SU-DHL-6 (cell line): ENCODE results near the gene CCDC86.

Experiments
- H2AFZ ChIP-seq: fragments of 200-600 bp; sonication (generic); 2 replicates; pipeline ENCODE4 v1.6.1; 2014; ENCODE audit warnings: low read depth, mild to moderate bottlenecking, moderate library complexity, mixed read lengths, antibody characterized with exemption, low read length; ENCODE audit not compliant: severe bottlenecking
- H3F3A ChIP-seq: fragments of 200-600 bp; shearing (Covaris generic); 2 replicates; pipeline ENCODE4 v1.6.0; 2016; ENCODE audit warnings: antibody characterized with exemption, mild to moderate bottlenecking; ENCODE audit not compliant: insufficient read depth
- H3K27ac ChIP-seq: fragments of 200-600 bp; sonication (generic); 2 replicates; pipeline ENCODE4 v1.5.1; 2016; ENCODE audit warnings: low read depth, mild to moderate bottlenecking, low read length, moderate library complexity, mixed read lengths
- H3K27me3 ChIP-seq: fragments of 200-600 bp; sonication (generic), shearing (Covaris generic); 2 replicates; pipeline ENCODE4 v1.6.0; 2014; ENCODE audit warnings: mild to moderate bottlenecking, low read length
- H3K36me3 ChIP-seq: fragments of 200-600 bp; sonication (generic); 2 replicates; pipeline ENCODE4 v1.6.1; 2014; ENCODE audit warnings: mild to moderate bottlenecking, low read length, mixed read lengths
- H3K4me2 ChIP-seq: fragments of 300-600, 200-600 bp; shearing (Covaris generic), sonication (generic); 2 replicates; pipeline ENCODE4 v1.6.0; 2014; ENCODE audit warnings: low read length, low read depth, mild to moderate bottlenecking; ENCODE audit not compliant: poor library complexity, severe bottlenecking
- H3K4me3 ChIP-seq: fragments of 200-600 bp; sonication (generic); 2 replicates; pipeline ENCODE4 v1.5.1; 2014; ENCODE audit warnings: antibody characterized with exemption, low read length, mild to moderate bottlenecking, mixed read lengths; ENCODE audit not compliant: insufficient read depth, poor library complexity, severe bottlenecking
- H3K79me2 ChIP-seq: fragments of 200-600 bp; sonication (generic); 2 replicates; pipeline ENCODE4 v1.6.1; 2014; ENCODE audit warnings: mild to moderate bottlenecking, low read length, moderate library complexity; ENCODE audit not compliant: insufficient read depth
- H3K9ac ChIP-seq: fragments of 200-600 bp; sonication (generic); 2 replicates; pipeline ENCODE4 v1.7.0; 2014; ENCODE audit warnings: mild to moderate bottlenecking, low read length
- H3K9me2 ChIP-seq: fragments of 200-600 bp; sonication (generic); replicated peaks from 2 replicates; pipeline ENCODE4 v1.6.1; 2014; ENCODE audit warnings: low read length; ENCODE audit not compliant: insufficient read depth
- H3K9me3 ChIP-seq: fragments of 200-600 bp; sonication (generic); 2 replicates; pipeline ENCODE4 v1.6.1; 2014; ENCODE audit warnings: low read length, mixed read lengths; ENCODE audit not compliant: insufficient read depth
- H4K20me1 ChIP-seq: fragments of 200-600 bp; sonication (generic); 2 replicates; pipeline ENCODE4 v1.6.1; 2014; ENCODE audit warnings: low read depth, mild to moderate bottlenecking, antibody characterized with exemption, low read length, moderate library complexity, mixed read lengths
- EZH2phosphoT487 ChIP-seq: fragments of 200-600 bp; sonication (generic), shearing (Covaris generic); conservative IDR thresholded peaks from 2 replicates; pipeline ENCODE4 v1.6.1; 2018; ENCODE audit warnings: mild to moderate bottlenecking, antibody characterized with exemption, low read length, moderate library complexity, mixed read lengths
- TF ChIP-seq, protein P1 (sequence below): fragments of 200-600 bp; sonication (generic); IDR thresholded peaks from one replicate; pipeline ENCODE4 v1.5.1; 2017; ENCODE audit warnings: antibody characterized with exemption, mild to moderate bottlenecking, low read length, moderate library complexity; ENCODE audit not compliant: insufficient read depth, poor library complexity, severe bottlenecking

Gene CCDC86

DNA sequence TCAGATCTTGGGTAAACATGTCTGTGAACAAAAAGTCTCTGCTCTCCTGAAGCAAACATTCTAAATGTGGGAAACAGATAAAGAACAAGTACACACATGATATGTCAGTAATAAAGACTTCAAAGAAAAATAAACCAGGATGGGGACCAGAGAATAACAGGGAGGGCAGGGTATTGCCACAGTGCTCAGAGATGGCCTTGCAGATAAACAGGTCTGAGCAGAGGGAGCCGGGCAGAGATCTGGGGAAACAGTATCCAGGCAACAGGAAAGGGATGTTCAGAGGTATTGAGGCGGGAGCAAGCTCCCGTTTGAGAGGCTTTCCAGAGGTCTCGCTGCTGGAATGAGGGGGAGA, 2.9 kb downstream of the CCDC86 start:
- Histone ChIP-seq H3F3A (no peaks in the 10 kb centered on the region), H3K4me2 (peak overlapping the region; percentile 71), H3K27me3 (no peaks in the 10 kb centered on the region), H3K79me2 (peaks cover 44% of the 10 kb centered on the region), H3K9me2 (no peaks in the 10 kb centered on the region), H3K9ac (peak overlapping the region; percentile 86), H3K4me3 (peak overlapping the region; percentile 94), H4K20me1 (no peaks in the 10 kb centered on the region), H2AFZ (no peak overlapping the region), H3K9me3 (no peaks in the 10 kb centered on the region), H3K27ac (no peak overlapping the region), H3K36me3 (no peaks in the 10 kb centered on the region)
- TF ChIP-seq EZH2phosphoT487, result no peak
- TF ChIP-seq, protein P1, sequence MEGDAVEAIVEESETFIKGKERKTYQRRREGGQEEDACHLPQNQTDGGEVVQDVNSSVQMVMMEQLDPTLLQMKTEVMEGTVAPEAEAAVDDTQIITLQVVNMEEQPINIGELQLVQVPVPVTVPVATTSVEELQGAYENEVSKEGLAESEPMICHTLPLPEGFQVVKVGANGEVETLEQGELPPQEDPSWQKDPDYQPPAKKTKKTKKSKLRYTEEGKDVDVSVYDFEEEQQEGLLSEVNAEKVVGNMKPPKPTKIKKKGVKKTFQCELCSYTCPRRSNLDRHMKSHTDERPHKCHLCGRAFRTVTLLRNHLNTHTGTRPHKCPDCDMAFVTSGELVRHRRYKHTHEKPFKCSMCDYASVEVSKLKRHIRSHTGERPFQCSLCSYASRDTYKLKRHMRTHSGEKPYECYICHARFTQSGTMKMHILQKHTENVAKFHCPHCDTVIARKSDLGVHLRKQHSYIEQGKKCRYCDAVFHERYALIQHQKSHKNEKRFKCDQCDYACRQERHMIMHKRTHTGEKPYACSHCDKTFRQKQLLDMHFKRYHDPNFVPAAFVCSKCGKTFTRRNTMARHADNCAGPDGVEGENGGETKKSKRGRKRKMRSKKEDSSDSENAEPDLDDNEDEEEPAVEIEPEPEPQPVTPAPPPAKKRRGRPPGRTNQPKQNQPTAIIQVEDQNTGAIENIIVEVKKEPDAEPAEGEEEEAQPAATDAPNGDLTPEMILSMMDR, result no peak

DNA sequence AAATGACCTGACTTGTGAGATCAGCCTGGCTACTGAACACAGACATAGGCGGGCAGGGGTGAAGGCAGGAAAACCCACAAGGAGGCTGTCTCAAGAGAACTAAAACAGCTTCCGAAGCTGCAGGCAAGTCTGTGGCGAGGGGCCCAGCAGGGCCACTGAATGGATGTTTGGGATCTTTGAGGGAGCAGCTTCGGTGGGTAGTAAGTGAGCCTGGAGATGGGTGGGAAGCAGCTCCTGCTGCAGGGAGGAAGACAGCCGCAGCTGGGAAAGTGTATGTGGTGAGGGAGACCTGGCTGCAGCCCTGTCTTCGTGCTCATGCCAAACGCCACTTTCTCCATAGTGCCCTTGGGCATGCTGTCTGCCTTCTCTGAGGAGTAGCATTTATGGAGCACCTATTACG, 3.4 kb downstream of the CCDC86 start:
- peak overlapping the region; percentile 71 for H3K4me2 ChIP-seq
- peak overlapping the region; percentile 86; the same call in 1 of the 2 replicates for H3K9ac ChIP-seq
- H3K27ac ChIP-seq, result no peak overlapping the region
- H3K9me2 ChIP-seq, result no peaks in the 10 kb centered on the region
- peaks cover 44% of the 10 kb centered on the region for H3K79me2 ChIP-seq
- TF ChIP-seq EZH2phosphoT487, result no peak
- TF ChIP-seq, protein P1, result no peak
- no peaks in the 10 kb centered on the region for H3K36me3 ChIP-seq
- no peaks in the 10 kb centered on the region for H3K27me3 ChIP-seq
- H3K4me3 ChIP-seq, result no peak overlapping the region
- H2AFZ ChIP-seq, result no peak overlapping the region
- no peaks in the 10 kb centered on the region for H3K9me3 ChIP-seq
- H4K20me1 ChIP-seq, result no peaks in the 10 kb centered on the region
- no peaks in the 10 kb centered on the region for H3F3A ChIP-seq

DNA sequence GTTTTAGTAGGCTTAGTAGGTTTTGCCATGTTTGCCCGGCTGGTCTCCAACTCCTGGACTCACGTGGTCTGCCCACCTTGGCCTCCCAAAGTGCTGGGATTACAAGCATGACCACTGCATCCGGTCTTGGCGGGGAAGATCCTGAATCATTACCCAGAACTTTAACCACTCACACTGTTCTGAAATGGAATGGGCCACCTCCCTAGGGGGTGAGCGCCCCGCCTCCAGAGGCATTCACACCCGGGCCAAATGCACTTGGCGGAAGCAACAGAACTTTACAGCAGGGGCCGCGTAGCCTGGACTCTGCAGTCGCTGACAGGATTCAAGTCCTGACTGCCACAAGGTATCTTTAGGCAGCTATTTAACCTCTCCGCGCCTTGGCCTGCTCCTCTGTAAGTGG, 5.4 kb downstream of the CCDC86 start:
- H3K9me3 ChIP-seq, result no peaks in the 10 kb centered on the region
- H3K9ac ChIP-seq, result no peak overlapping the region

More for the DNA sequence above, 5.4 kb downstream of the CCDC86 start:
- Histone ChIP-seq H3K27ac (no peak overlapping the region), H3K79me2 (peaks cover 40% of the 10 kb centered on the region), H3F3A (no peaks in the 10 kb centered on the region), H2AFZ (no peak overlapping the region), H3K4me2 (no peak overlapping the region), H3K4me3 (no peak overlapping the region), H3K9me2 (no peaks in the 10 kb centered on the region), H3K36me3 (no peaks in the 10 kb centered on the region), H3K27me3 (no peaks in the 10 kb centered on the region), H4K20me1 (no peaks in the 10 kb centered on the region)
- TF ChIP-seq, protein P1, result no peak
- TF ChIP-seq EZH2phosphoT487, result no peak
